Naive B cell (primary cell): ENCODE data around the gene HMCN2. TPM values are rescaled to one million over a fixed set of nuclear protein-coding genes. Genes with fewer than 3 reads are reported as not detected.

Experiments
- ATAC-seq, 2 donors: fragments of 150-1000 bp; cut with Tn5 transposase; 2 replicates each; pipeline ENCODE4 v1.10.0; 2021; ENCODE audit warnings: low read depth in 2 of 2, mild to moderate bottlenecking in 2 of 2, moderate library complexity in 2 of 2
- DNase-seq: peaks from one replicate; pipeline ENCODE4 v3.0.0; 2022
- H3K27ac Mint-ChIP-seq, 6 donors: one replicate each; pipeline ENCODE4 v1.8.0; 2020 to 2022; ENCODE audit warnings: mild to moderate bottlenecking in 6 of 6, mixed read lengths in 6 of 6, moderate library complexity in 5 of 6, inconsistent platforms in 2 of 6
- H3K27me3 Mint-ChIP-seq, 3 donors: one replicate each; pipeline ENCODE4 v1.8.0; 2021 to 2022; ENCODE audit warnings: mixed read lengths in 3 of 3, mild to moderate bottlenecking in 1 of 3
- H3K36me3 Mint-ChIP-seq, 2 donors: one replicate each; pipeline ENCODE4 v1.8.0; 2020 to 2022; ENCODE audit warnings: mixed read lengths in 2 of 2, inconsistent platforms in 1 of 2, mild to moderate bottlenecking in 1 of 2
- H3K4me1 Mint-ChIP-seq, 3 donors: one replicate each; pipeline ENCODE4 v1.8.0; 2020 to 2022; ENCODE audit warnings: mixed read lengths in 3 of 3, inconsistent platforms in 1 of 3, mild to moderate bottlenecking in 1 of 3, moderate library complexity in 1 of 3
- H3K4me3 Mint-ChIP-seq, 8 donors: one replicate each; pipeline ENCODE4 v1.8.0; 2020 to 2022; ENCODE audit warnings: mild to moderate bottlenecking in 8 of 8, mixed read lengths in 8 of 8, moderate library complexity in 8 of 8, inconsistent platforms in 2 of 8
- H3K9me3 Mint-ChIP-seq, 7 donors: one replicate each; pipeline ENCODE4 v1.8.0; 2020 to 2022; ENCODE audit warnings: mixed read lengths in 7 of 7, mild to moderate bottlenecking in 5 of 7, inconsistent platforms in 2 of 7, moderate library complexity in 1 of 7
- polyA plus RNA-seq, 6 donors: library from polyadenylated mRNA; unstranded; fragments of 300-500 nt; fragmentation: Illumina TruSeq; gene quantifications; one replicate each; pipeline ENCODE4 v1.2.3, GENCODE V29; 2021; ENCODE audit warnings: low read depth in 6 of 6

The HMCN2 gene
- polyA plus RNA-seq, 6 donors from 2014 or later: not detected

- ATAC-seq (no peak), DNase-seq (no peak)
- H3K27ac Mint-ChIP-seq: no peak overlapping the region
- H3K9me3 Mint-ChIP-seq: no peaks in the 10 kb centered on the region
- peaks cover 7 to 58% (median 42%) of the 10 kb centered on the region in 3 donors for H3K27me3 Mint-ChIP-seq
- H3K4me3 Mint-ChIP-seq: no peak overlapping the region
- no peaks in the 10 kb centered on the region for H3K36me3 Mint-ChIP-seq
- H3K4me1 Mint-ChIP-seq: no peaks in the 10 kb centered on the region
Observed at GRCh38 chr9:130478736-130479575, 213.4 kb downstream of the HMCN2 start.

DNA sequence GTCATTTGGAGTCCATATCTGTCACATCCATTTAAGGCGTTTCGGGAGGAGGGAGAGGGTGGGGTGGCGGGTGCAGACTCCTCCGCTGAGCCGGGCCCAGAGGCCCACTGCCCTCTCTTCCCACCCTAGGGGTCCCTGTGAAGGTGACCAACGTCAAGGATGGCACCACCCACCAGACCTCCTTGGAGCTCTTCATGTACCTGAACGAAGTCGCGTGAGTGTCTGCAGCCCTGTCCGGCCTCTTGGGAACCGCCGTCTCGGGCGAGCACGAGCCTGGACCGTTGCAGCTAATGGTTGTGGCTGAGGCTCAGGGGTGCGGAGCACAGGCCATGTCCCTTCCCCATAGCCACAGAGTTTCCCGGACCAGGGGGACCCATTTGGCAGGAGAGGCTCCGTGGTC lies 214.0 kb downstream of the HMCN2 start:
- H3K36me3 Mint-ChIP-seq: no peaks in the 10 kb centered on the region
- DNase-seq (no peak), ATAC-seq (no peak)
- peaks cover 11 to 58% (median 42%) of the 10 kb centered on the region in 3 donors for H3K27me3 Mint-ChIP-seq
- no peaks in the 10 kb centered on the region for H3K9me3 Mint-ChIP-seq
- H3K4me3 Mint-ChIP-seq: no peak overlapping the region
- H3K4me1 Mint-ChIP-seq: no peaks in the 10 kb centered on the region
- H3K27ac Mint-ChIP-seq: no peak overlapping the region

GRCh38 chr9:130480673-130481072 lies 215.1 kb downstream of the HMCN2 start:
- H3K27me3 Mint-ChIP-seq: peaks cover 6 to 56% (median 39%) of the 10 kb centered on the region in 3 donors
- H3K27ac Mint-ChIP-seq: no peak overlapping the region
- no peaks in the 10 kb centered on the region for H3K9me3 Mint-ChIP-seq
- ATAC-seq (no peak), DNase-seq (no peak)
- H3K36me3 Mint-ChIP-seq: no peaks in the 10 kb centered on the region
- no peak overlapping the region for H3K4me3 Mint-ChIP-seq
- no peaks in the 10 kb centered on the region for H3K4me1 Mint-ChIP-seq

GRCh38 chr9:130482463-130482862 lies 216.9 kb downstream of the HMCN2 start:
- H3K9me3 Mint-ChIP-seq: no peaks in the 10 kb centered on the region
- ATAC-seq: no peak
- no peak for DNase-seq
- H3K27me3 Mint-ChIP-seq: peaks cover 14 to 56% (median 37%) of the 10 kb centered on the region in 3 donors
- H3K4me3 Mint-ChIP-seq: no peak overlapping the region
- no peaks in the 10 kb centered on the region for H3K4me1 Mint-ChIP-seq
- H3K36me3 Mint-ChIP-seq: no peaks in the 10 kb centered on the region
- no peak overlapping the region for H3K27ac Mint-ChIP-seq

DNA sequence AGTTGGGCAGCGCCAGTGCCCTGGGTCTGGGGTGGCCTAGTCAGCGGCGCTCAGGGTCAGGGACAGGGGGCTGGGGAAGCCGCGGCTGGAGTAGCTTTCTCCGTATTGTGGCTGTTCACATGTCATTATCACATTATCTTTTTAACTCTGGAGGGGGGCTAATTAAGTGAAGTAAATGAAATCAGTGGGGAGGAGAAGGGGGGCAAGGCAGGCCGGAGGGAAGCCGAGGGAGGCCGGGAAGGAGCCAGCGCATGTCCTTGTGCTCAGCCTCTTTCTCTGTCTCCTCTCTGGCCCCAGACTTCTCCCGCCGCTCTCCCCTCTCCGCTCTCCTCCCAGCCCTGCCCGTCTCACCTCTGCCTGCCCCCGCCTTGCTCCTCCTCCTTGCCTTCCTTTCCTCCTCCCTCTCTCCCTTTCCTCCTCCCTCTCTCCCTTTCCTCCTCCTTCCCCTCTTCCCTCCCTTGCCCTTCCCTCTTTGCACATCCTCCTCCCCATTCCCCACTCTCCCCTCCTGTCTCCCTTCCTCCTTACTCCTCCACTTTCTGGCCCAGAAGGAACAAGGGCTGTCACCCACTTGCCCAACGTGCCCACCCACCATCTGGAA lies 217.9 kb downstream of the HMCN2 start:
- Mint-ChIP-seq H3K27ac (no peak overlapping the region), H3K4me3 (no peak overlapping the region), H3K9me3 (no peaks in the 10 kb centered on the region), H3K36me3 (no peaks in the 10 kb centered on the region), H3K27me3 (peaks cover 18 to 56% (median 37%) of the 10 kb centered on the region in 3 donors), H3K4me1 (no peaks in the 10 kb centered on the region)
- DNase-seq: no peak
- no peak for ATAC-seq

Other genes starting within 250 kb of the HMCN2 start
- gene FNBP1, start 222.6 kb upstream of the HMCN2 start, polyA plus RNA-seq: 100 to 1,000 TPM; 103 to 178 (median 154) TPM
- 1 to 10 TPM in 5 of 6 donors, under 1 TPM in 1; 0.27 to 4.4 (median 3.4) TPM for gene GPR107, start 211.9 kb upstream of the HMCN2 start, polyA plus RNA-seq
- gene NCS1, start 93.4 kb upstream of the HMCN2 start, polyA plus RNA-seq: under 1 TPM in 1 of 6 donors, not detected in 5; 0.04 TPM
- gene ASS1, start 179.2 kb downstream of the HMCN2 start, polyA plus RNA-seq: not detected